MM.1S (cell line): ENCODE results near the gene MUC20.
"Not testable (repeated sequence)": the region's sequence is repeated elsewhere in the genome, so short reads cannot be mapped to it uniquely, and the experiment has no call there.

Experiments
- EZH2 ChIP-seq: fragments of 300-600 bp; sonication (generic); optimal IDR thresholded peaks from 2 replicates; pipeline ENCODE3; 2017; ENCODE audit warnings: low read depth, mild to moderate bottlenecking, antibody characterized with exemption, low read length, mixed read lengths
- TF ChIP-seq, protein P1 (sequence below): fragments of 300-600 bp; sonication (generic); IDR thresholded peaks from 2 replicates; pipeline ENCODE4 v1.5.1; 2016; ENCODE audit warnings: antibody characterized with exemption, low read length, mixed read lengths

DNA sequence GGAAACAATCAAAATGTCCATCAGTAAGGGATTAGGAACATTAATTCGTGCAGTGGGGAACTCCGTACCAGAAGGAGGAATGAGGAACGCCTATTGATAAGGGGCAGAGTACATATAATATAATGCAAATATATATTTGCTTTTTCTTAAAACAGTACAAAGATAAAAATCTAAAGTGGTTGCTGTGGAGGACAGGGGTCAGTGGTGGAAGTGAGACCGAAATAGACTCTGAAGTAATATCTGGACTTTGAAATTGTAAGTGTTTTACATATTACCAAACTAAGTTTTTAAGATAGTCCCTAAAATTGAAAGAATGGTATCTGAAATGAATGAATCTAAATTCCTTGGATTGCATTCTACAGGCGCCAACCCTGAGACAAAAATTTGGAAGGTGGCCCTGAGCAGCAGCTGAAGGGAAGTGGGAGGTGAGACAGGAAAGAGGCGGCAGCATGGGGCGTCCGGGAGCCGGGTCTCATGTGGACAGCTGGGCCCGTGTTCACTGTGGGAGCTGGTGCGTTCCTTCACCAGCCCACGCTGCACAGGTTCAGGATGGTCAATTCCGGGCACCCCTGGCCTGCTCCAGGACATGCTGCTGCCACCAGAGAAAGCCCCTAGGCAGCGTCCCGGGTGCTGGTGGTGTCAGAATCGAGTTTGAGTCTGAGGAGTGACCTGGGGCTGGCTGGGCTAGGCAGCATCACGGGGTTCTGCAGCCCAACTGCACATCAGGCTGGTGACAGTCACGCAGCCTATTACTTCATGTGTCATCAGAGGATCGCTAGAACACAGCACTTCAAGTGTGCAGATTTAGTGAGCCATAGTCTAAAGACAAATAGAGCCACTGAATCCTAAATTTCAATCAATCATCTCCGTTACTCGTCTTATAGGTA is 31.4 kb upstream of the MUC20 start:
- TF ChIP-seq, protein P1, sequence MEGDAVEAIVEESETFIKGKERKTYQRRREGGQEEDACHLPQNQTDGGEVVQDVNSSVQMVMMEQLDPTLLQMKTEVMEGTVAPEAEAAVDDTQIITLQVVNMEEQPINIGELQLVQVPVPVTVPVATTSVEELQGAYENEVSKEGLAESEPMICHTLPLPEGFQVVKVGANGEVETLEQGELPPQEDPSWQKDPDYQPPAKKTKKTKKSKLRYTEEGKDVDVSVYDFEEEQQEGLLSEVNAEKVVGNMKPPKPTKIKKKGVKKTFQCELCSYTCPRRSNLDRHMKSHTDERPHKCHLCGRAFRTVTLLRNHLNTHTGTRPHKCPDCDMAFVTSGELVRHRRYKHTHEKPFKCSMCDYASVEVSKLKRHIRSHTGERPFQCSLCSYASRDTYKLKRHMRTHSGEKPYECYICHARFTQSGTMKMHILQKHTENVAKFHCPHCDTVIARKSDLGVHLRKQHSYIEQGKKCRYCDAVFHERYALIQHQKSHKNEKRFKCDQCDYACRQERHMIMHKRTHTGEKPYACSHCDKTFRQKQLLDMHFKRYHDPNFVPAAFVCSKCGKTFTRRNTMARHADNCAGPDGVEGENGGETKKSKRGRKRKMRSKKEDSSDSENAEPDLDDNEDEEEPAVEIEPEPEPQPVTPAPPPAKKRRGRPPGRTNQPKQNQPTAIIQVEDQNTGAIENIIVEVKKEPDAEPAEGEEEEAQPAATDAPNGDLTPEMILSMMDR: not testable (repeated sequence)
- not testable (repeated sequence) for TF ChIP-seq EZH2
